Activated naive CD8-positive, alpha-beta T cell treated with anti-CD3 and anti-CD28 coated beads, Interleukin-2, amount 10 ng/mL, durations not matched to agents 7 days and 5 days (primary cell): ENCODE measurements around the gene QRFP. TPM values are rescaled to one million over a fixed set of nuclear protein-coding genes. Genes with fewer than 3 reads are reported as not detected.
"Not testable (repeated sequence)": the region's sequence is repeated elsewhere in the genome, so short reads cannot be mapped to it uniquely, and the experiment has no call there.

Experiments used
- ATAC-seq: fragments of 150-1000 bp; cut with Tn5 transposase; one replicate; pipeline ENCODE4 v1.10.0; 2021; ENCODE audit warnings: low read depth, moderate library complexity
- POLR2A ChIA-PET: fragments of 350-600 bp; sonication (Branson Sonifier 250); formaldehyde crosslinking; loops from one replicate; lab custom pipeline; 2021; ENCODE audit warnings: antibody characterized with exemption; lab: Charles Lee
- DNase-seq: peaks from one replicate; pipeline ENCODE4 v3.0.0; 2021
- H3K27ac Mint-ChIP-seq: one replicate; pipeline ENCODE4 v1.8.0; 2022; ENCODE audit warnings: mild to moderate bottlenecking, mixed read lengths
- H3K27me3 Mint-ChIP-seq: one replicate; pipeline ENCODE4 v1.8.0; 2022; ENCODE audit warnings: mild to moderate bottlenecking, moderate library complexity, mixed read lengths
- H3K36me3 Mint-ChIP-seq: one replicate; pipeline ENCODE4 v1.8.0; 2021; ENCODE audit warnings: mild to moderate bottlenecking, mixed read lengths
- H3K4me1 Mint-ChIP-seq: one replicate; pipeline ENCODE4 v1.8.0; 2021; ENCODE audit warnings: mixed read lengths
- H3K4me3 Mint-ChIP-seq: one replicate; pipeline ENCODE4 v1.8.0; 2022; ENCODE audit warnings: mild to moderate bottlenecking, moderate library complexity, mixed read lengths
- H3K9me3 Mint-ChIP-seq: one replicate; pipeline ENCODE4 v1.8.0; 2021; ENCODE audit warnings: mixed read lengths
- total RNA-seq, 2 experiments: library from RNA; stranded (reverse); gene quantifications; one replicate each; pipeline ENCODE4 v1.2.3, GENCODE V29; 2021

The QRFP gene
- total RNA-seq, 2 experiments from 2014 or later = not detected

GRCh38 chr9:130919559-130920145, 23.0 kb upstream of the QRFP start:
- no peaks in the 10 kb centered on the region for H3K9me3 Mint-ChIP-seq
- no peaks in the 10 kb centered on the region for H3K27me3 Mint-ChIP-seq
- DNase-seq = no peak
- H3K4me1 Mint-ChIP-seq = no peaks in the 10 kb centered on the region
- ATAC-seq = no peak
- H3K36me3 Mint-ChIP-seq = no peaks in the 10 kb centered on the region
- no peak overlapping the region for H3K4me3 Mint-ChIP-seq
- POLR2A ChIA-PET = no interaction called here
- H3K27ac Mint-ChIP-seq = no peak overlapping the region

GRCh38 chr9:130918826-130919558, 22.4 kb upstream of the QRFP start:
- DNase-seq = no peak
- POLR2A ChIA-PET = no interaction called here

DNA sequence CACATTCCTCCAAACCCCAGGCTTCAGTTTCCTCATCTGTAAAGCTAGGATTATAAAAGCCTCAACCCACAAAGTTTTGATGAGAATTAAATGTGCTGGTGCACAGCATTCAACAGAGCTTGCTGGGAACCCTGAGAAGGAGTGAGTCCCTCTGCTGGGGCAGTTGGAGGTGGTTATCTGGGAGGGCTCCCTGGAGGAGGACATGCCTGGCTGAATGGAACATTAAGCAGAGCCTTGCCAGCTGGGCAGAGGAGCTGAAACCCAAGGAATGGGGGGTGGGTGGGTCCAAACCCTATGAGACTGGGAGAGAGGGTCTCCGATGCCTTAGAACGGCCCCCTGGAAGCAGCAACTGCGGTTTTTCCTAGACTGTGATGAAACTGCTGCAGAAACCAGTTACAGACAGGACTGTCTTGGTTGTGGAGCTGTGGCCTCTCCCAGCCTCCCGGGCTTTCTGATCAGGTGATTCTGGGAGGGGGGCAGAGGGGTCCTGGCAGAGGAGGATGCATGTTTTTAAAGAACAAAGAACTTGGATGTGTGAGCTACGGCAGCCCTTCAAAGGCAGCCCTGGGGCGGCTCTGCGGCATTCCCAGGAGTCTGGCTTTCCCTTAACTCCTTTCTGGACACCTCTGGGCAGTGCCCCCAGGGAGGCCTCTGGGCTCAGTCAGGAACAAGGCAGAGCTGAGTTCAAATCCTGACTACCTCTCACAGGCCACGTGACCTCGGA, 21.7 kb upstream of the QRFP start:
- Mint-ChIP-seq H3K9me3 (no peaks in the 10 kb centered on the region), H3K4me1 (no peaks in the 10 kb centered on the region), H3K36me3 (no peaks in the 10 kb centered on the region), H3K4me3 (no peak overlapping the region), H3K27ac (no peak overlapping the region), H3K27me3 (no peaks in the 10 kb centered on the region)
- POLR2A ChIA-PET = no interaction called here
- no peak for ATAC-seq
- no peak for DNase-seq

More at GRCh38 chr9:130918826-130919558, 22.4 kb upstream of the QRFP start:
- H3K4me3 Mint-ChIP-seq = no peak overlapping the region
- no peaks in the 10 kb centered on the region for H3K36me3 Mint-ChIP-seq
- no peaks in the 10 kb centered on the region for H3K9me3 Mint-ChIP-seq
- no peaks in the 10 kb centered on the region for H3K27me3 Mint-ChIP-seq
- ATAC-seq = no peak
- no peaks in the 10 kb centered on the region for H3K4me1 Mint-ChIP-seq
- no peak overlapping the region for H3K27ac Mint-ChIP-seq

GRCh38 chr9:130917168-130917960, 20.8 kb upstream of the QRFP start:
- ATAC-seq = no peak
- POLR2A ChIA-PET = no interaction called here
- Mint-ChIP-seq H3K9me3 (no peaks in the 10 kb centered on the region), H3K27me3 (no peaks in the 10 kb centered on the region), H3K27ac (no peak overlapping the region), H3K4me3 (no peak overlapping the region), H3K36me3 (no peaks in the 10 kb centered on the region), H3K4me1 (no peaks in the 10 kb centered on the region)
- DNase-seq = no peak

- Mint-ChIP-seq H3K4me3 (no peak overlapping the region), H3K27ac (no peak overlapping the region), H3K36me3 (no peaks in the 10 kb centered on the region), H3K9me3 (no peaks in the 10 kb centered on the region), H3K27me3 (peaks cover 2% of the 10 kb centered on the region), H3K4me1 (peaks cover 1% of the 10 kb centered on the region)
- POLR2A ChIA-PET = no interaction called here
- ATAC-seq (no peak), DNase-seq (no peak)
Observed at GRCh38 chr9:130915096-130915447, 18.5 kb upstream of the QRFP start.

- peaks cover 2% of the 10 kb centered on the region for H3K27me3 Mint-ChIP-seq
- H3K36me3 Mint-ChIP-seq = no peaks in the 10 kb centered on the region
- H3K4me1 Mint-ChIP-seq = peaks cover 1% of the 10 kb centered on the region
- ATAC-seq (no peak), DNase-seq (no peak)
- POLR2A ChIA-PET = no interaction called here
- no peaks in the 10 kb centered on the region for H3K9me3 Mint-ChIP-seq
- no peak overlapping the region for H3K4me3 Mint-ChIP-seq
- no peak overlapping the region for H3K27ac Mint-ChIP-seq
Observed at GRCh38 chr9:130914417-130915095, 17.9 kb upstream of the QRFP start.

GRCh38 chr9:130913599-130914416, 17.2 kb upstream of the QRFP start:
- Mint-ChIP-seq H3K27ac (no peak overlapping the region), H3K4me1 (peaks cover 1% of the 10 kb centered on the region), H3K9me3 (no peaks in the 10 kb centered on the region), H3K36me3 (no peaks in the 10 kb centered on the region), H3K27me3 (peaks cover 2% of the 10 kb centered on the region), H3K4me3 (no peak overlapping the region)
- DNase-seq (no peak), ATAC-seq (no peak)
- POLR2A ChIA-PET = no interaction called here

- no peak overlapping the region for H3K4me3 Mint-ChIP-seq
- H3K27ac Mint-ChIP-seq = no peak overlapping the region
- POLR2A ChIA-PET = no interaction called here
- peaks cover 2% of the 10 kb centered on the region for H3K27me3 Mint-ChIP-seq
- DNase-seq (no peak), ATAC-seq (no peak)
- H3K4me1 Mint-ChIP-seq = peaks cover 1% of the 10 kb centered on the region
- H3K9me3 Mint-ChIP-seq = no peaks in the 10 kb centered on the region
- no peaks in the 10 kb centered on the region for H3K36me3 Mint-ChIP-seq
Observed at GRCh38 chr9:130912932-130913598, 16.5 kb upstream of the QRFP start.

- no peak for ATAC-seq
- Mint-ChIP-seq H3K27me3 (peaks cover 4% of the 10 kb centered on the region), H3K4me1 (peaks cover 1% of the 10 kb centered on the region)
Observed at GRCh38 chr9:130911254-130912049, 14.8 kb upstream of the QRFP start.

DNA sequence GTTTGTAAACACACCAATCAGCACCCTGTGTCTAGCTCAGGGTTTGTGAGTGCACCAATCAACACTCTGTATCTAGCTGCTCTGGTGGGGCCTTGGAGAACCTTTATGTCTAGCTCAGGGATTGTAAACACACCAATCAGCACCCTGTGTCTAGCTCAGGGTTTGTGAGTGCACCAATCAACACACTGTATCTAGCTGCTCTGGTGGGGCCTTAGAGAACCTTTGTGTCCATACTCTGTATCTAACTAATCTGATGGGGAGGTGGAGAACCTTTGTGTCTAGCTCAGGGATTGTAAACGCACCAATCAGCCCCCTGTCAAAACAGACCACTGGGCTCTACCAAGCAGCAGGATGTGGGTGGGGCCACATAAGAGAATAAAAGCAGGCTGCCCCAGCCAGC, 14.1 kb upstream of the QRFP start:
- DNase-seq, H3K4me3 Mint-ChIP-seq, H3K9me3 Mint-ChIP-seq, H3K27me3 Mint-ChIP-seq, POLR2A ChIA-PET, ATAC-seq, H3K36me3 Mint-ChIP-seq, H3K27ac Mint-ChIP-seq, H3K4me1 Mint-ChIP-seq: not testable (repeated sequence)

More at GRCh38 chr9:130911254-130912049, 14.8 kb upstream of the QRFP start:
- Mint-ChIP-seq H3K27ac (no peak overlapping the region), H3K4me3 (no peak overlapping the region), H3K9me3 (no peaks in the 10 kb centered on the region), H3K36me3 (no peaks in the 10 kb centered on the region)
- DNase-seq = no peak
- POLR2A ChIA-PET = no interaction called here

- H3K27ac Mint-ChIP-seq, DNase-seq, H3K4me1 Mint-ChIP-seq, POLR2A ChIA-PET, H3K27me3 Mint-ChIP-seq, H3K9me3 Mint-ChIP-seq, H3K4me3 Mint-ChIP-seq, ATAC-seq, H3K36me3 Mint-ChIP-seq: not testable (repeated sequence)
Observed at GRCh38 chr9:130910041-130910440, 13.4 kb upstream of the QRFP start.
